Activated CD8-positive, alpha-beta memory T cell treated with anti-CD3 and anti-CD28 coated beads, Interleukin-2, amount 50 U/mL, for 24 hours (primary cell): Measurements from ENCODE around the gene AIG1.
"Not testable (repeated sequence)": the region's sequence is repeated elsewhere in the genome, so short reads cannot be mapped to it uniquely, and the experiment has no call there.

Source experiments
- DNase-seq: peaks from one replicate; pipeline ENCODE4 v3.0.0-alpha.2; 2020; ENCODE audit errors: extremely low read depth

AIG1 gene

GRCh38 chr6:143325379-143326140 lies 264.9 kb downstream of the AIG1 start:
- DNase-seq: no peak

- no peak for DNase-seq
These were observed 268.2 kb downstream of the AIG1 start for GRCh38 chr6:143328876-143329275.

GRCh38 chr6:143329323-143329722 lies 268.6 kb downstream of the AIG1 start:
- no peak for DNase-seq

GRCh38 chr6:143331362-143331761 lies 270.7 kb downstream of the AIG1 start:
- DNase-seq: no peak

GRCh38 chr6:143332153-143332845 lies 271.6 kb downstream of the AIG1 start:
- DNase-seq: no peak

- DNase-seq: no peak
These were observed 272.4 kb downstream of the AIG1 start for GRCh38 chr6:143333081-143333480.

- DNase-seq: no peak
These were observed 273.2 kb downstream of the AIG1 start for GRCh38 chr6:143333749-143334520.

- no peak for DNase-seq
These were observed 275.2 kb downstream of the AIG1 start for GRCh38 chr6:143335865-143336264.

GRCh38 chr6:143336446-143337152 lies 275.9 kb downstream of the AIG1 start:
- DNase-seq: no peak

GRCh38 chr6:143337201-143337949 lies 276.7 kb downstream of the AIG1 start:
- no peak for DNase-seq

GRCh38 chr6:143339223-143339622 lies 278.5 kb downstream of the AIG1 start:
- no peak for DNase-seq

- DNase-seq: not testable (repeated sequence)
These were observed 284.8 kb downstream of the AIG1 start for GRCh38 chr6:143345477-143345876.

GRCh38 chr6:143346004-143346403 lies 285.3 kb downstream of the AIG1 start:
- DNase-seq: no peak

- DNase-seq: no peak
These were observed 287.8 kb downstream of the AIG1 start for GRCh38 chr6:143348531-143348930.

- no peak for DNase-seq
These were observed 288.8 kb downstream of the AIG1 start for GRCh38 chr6:143349530-143349929.

- no peak for DNase-seq
These were observed 295.6 kb downstream of the AIG1 start for GRCh38 chr6:143356101-143356880.

- no peak for DNase-seq
These were observed 296.5 kb downstream of the AIG1 start for GRCh38 chr6:143357152-143357551.

GRCh38 chr6:143357561-143358255 lies 297.0 kb downstream of the AIG1 start:
- DNase-seq: no peak

GRCh38 chr6:143361536-143362191 lies 301.0 kb downstream of the AIG1 start:
- DNase-seq: no peak
